HEK293T (cell line): Measurements from ENCODE around the gene RETREG2.

Experiments used
- BHLHE40 ChIP-seq: fragments of 450-650 bp; IDR thresholded peaks from 2 replicates; pipeline ENCODE4 v1.6.1; 2016; ENCODE audit warnings: mild to moderate bottlenecking, moderate library complexity, borderline replicate concordance
- FOXA1 ChIP-seq: fragments of 450-650 bp; IDR thresholded peaks from 2 replicates; pipeline ENCODE4 v1.6.1; 2016; ENCODE audit warnings: mild to moderate bottlenecking
- FOXM1 ChIP-seq: fragments of 450-650 bp; IDR thresholded peaks from 2 replicates; pipeline ENCODE4 v1.6.1; 2017; ENCODE audit warnings: mild to moderate bottlenecking, borderline replicate concordance

GRCh38 chr2:219229305-219230058 is 51.4 kb downstream of the RETREG2 start, which contains the start of the genes ANKZF1 and ATG9A:
- TF ChIP-seq FOXA1 (no peak), BHLHE40 (no peak), FOXM1 (no peak)
